OCI-LY7 (cell line): Measurements from ENCODE around the gene RSPH6A. TPM values are rescaled to one million over a fixed set of nuclear protein-coding genes. Genes with fewer than 3 reads are reported as not detected.

Experiments
- BruUV-seq: library from RNA; stranded (reverse); fragments of 400-500 nt; replicated peaks from 2 replicates; lab custom pipeline; 2021; lab: Mats Ljungman, UMichigan
- CTCF ChIA-PET: fragments of 300-600 bp; sonication (Branson Sonifier 250); formaldehyde crosslinking; loops from one replicate; lab custom pipeline; 2022; ENCODE audit warnings: antibody characterized with exemption; ENCODE audit not compliant: unreplicated experiment; lab: Charles Lee
- POLR2A ChIA-PET: fragments of 300-600 bp; sonication (Branson Sonifier 250); formaldehyde crosslinking; loops from one replicate; lab custom pipeline; 2022; ENCODE audit warnings: antibody characterized with exemption; lab: Charles Lee
- DNase-seq: peaks from one replicate; pipeline ENCODE4 v3.0.0-alpha.2; 2015; ENCODE audit warnings: low spot score
- H2AFZ ChIP-seq: fragments of 200-600 bp; sonication (generic), shearing (Covaris generic); 2 replicates; pipeline ENCODE4 v1.6.1; 2014; ENCODE audit warnings: mild to moderate bottlenecking, antibody characterized with exemption, low read length, moderate library complexity
- H3K27ac ChIP-seq: fragments of 200-600 bp; sonication (generic); 2 replicates; pipeline ENCODE4 v1.5.1; 2014; ENCODE audit warnings: mixed run types, low read depth, mild to moderate bottlenecking, moderate library complexity, low read length, inconsistent platforms; ENCODE audit not compliant: poor library complexity, severe bottlenecking
- H3K36me3 ChIP-seq: fragments of 200-600 bp; sonication (generic); 2 replicates; pipeline ENCODE4 v1.6.1; 2014; ENCODE audit warnings: mild to moderate bottlenecking, antibody characterized with exemption, low read length, moderate library complexity, mixed read lengths; ENCODE audit not compliant: insufficient read depth
- H3K4me1 ChIP-seq: fragments of 200-600 bp; sonication (generic); 2 replicates; pipeline ENCODE4 v1.5.1; 2014; ENCODE audit warnings: mild to moderate bottlenecking, low read length; ENCODE audit not compliant: insufficient read depth, poor library complexity, severe bottlenecking
- H3K4me2 ChIP-seq: fragments of 200-600 bp; sonication (generic); 2 replicates; pipeline ENCODE4 v1.6.1; 2014; ENCODE audit warnings: mild to moderate bottlenecking, low read length
- H3K4me3 ChIP-seq: fragments of 200-600 bp; sonication (generic); 2 replicates; pipeline ENCODE4 v1.5.1; 2014; ENCODE audit warnings: mild to moderate bottlenecking, low read depth, low read length; ENCODE audit not compliant: poor library complexity, severe bottlenecking
- H3K79me2 ChIP-seq: fragments of 200-600 bp; sonication (generic); 2 replicates; pipeline ENCODE4 v1.6.1; 2016; ENCODE audit warnings: low read depth, mild to moderate bottlenecking, low read length, moderate library complexity, mixed read lengths; ENCODE audit not compliant: insufficient read depth
- H3K9me2 ChIP-seq: fragments of 200-600 bp; sonication (generic); 2 replicates; pipeline ENCODE4 v1.6.1; 2016; ENCODE audit warnings: mild to moderate bottlenecking, low read length, mixed read lengths; ENCODE audit not compliant: insufficient read depth
- H3K9me3 ChIP-seq: fragments of 200-600 bp; sonication (generic); 2 replicates; pipeline ENCODE4 v1.6.1; 2014; ENCODE audit warnings: mild to moderate bottlenecking, mixed run types, low read length, mixed read lengths
- H4K20me1 ChIP-seq: fragments of 200-600 bp; sonication (generic); 2 replicates; pipeline ENCODE4 v1.6.1; 2014; ENCODE audit warnings: mild to moderate bottlenecking, antibody characterized with exemption, low read length, moderate library complexity, mixed read lengths; ENCODE audit not compliant: insufficient read depth
- EZH2phosphoT487 ChIP-seq: fragments of 200-600 bp; sonication (generic); IDR thresholded peaks from 2 replicates; pipeline ENCODE4 v1.6.1; 2018; ENCODE audit warnings: low read depth, borderline replicate concordance, mild to moderate bottlenecking, mixed run types, antibody characterized with exemption, low read length, moderate library complexity, mixed read lengths
- intact Hi-C: fragments of 100-400 bp; cut with micrococcal nuclease; formaldehyde crosslinking; loops from one replicate; pipeline ENCODE4 v1.10.0; 2022; ENCODE audit not compliant: unreplicated experiment
- total RNA-seq, 2 experiments: library from RNA; depleted of rRNA in 1 of 2; stranded (reverse); fragments of >200 nt in 1 of 2; shearing (Covaris generic) in 1 of 2; gene quantifications; 2 replicates each; pipeline ENCODE4 v1.2.3, GENCODE V29; 2014 to 2022
- TF ChIP-seq, protein P1 (sequence below): fragments of 200-600 bp; sonication (generic); conservative IDR thresholded peaks from 2 replicates; pipeline ENCODE4 v1.5.1; 2014; ENCODE audit warnings: mild to moderate bottlenecking, antibody characterized with exemption, low read length, moderate library complexity, mixed read lengths

The RSPH6A gene
- total RNA-seq, 2 experiments from 2014 or later = 0.16 to 0.72 TPM

DNA sequence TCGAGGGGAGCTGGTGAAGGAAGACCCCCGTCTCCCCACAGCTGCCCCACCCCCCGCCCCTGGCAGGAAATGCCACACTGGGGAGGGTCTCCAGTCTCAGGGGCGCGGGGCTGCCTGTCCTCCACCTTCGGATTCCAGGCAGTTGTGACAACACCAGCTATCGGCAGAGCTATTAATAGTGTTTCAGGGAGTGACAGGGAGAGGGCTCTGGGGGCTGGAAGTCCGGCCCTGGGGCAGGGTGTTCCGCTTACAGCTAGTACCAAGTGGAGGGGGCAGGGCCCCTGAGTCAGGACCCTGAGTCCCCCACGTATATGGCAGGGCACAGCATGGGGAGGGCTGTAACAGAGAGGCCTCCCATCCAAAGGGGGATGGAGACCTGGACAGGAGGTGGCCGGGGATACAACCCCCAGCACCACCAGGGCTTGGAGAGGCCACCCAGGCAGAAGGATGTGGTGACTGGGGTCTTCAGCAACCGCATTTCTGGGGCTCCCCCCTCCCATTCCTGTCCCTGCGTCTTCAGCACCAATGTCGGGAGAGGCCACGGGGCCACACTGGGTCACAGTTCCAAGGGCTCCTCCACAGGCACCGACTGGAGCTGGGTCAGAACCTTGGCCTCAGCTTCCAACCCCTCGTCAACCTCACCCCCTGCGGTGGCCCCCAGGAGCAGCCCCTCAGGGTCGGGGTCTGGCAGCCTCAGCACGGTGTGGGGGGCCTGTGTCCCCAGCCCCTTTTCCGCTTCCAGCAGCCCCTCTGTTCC lies 50.0 kb downstream of the RSPH6A start:
- ChIA-PET CTCF (no interaction called here), POLR2A (interaction anchor here (0.6 kb wide), 1 partner anchor 913 kb away, joined by 3 read pairs; no protein-coding TSS in a partner anchor)
- BruUV-seq = no TSS peak
- no peaks in the 10 kb centered on the region for H3K79me2 ChIP-seq
- H3K4me3 ChIP-seq = no peak overlapping the region
- no peak for TF ChIP-seq EZH2phosphoT487
- TF ChIP-seq, protein P1, sequence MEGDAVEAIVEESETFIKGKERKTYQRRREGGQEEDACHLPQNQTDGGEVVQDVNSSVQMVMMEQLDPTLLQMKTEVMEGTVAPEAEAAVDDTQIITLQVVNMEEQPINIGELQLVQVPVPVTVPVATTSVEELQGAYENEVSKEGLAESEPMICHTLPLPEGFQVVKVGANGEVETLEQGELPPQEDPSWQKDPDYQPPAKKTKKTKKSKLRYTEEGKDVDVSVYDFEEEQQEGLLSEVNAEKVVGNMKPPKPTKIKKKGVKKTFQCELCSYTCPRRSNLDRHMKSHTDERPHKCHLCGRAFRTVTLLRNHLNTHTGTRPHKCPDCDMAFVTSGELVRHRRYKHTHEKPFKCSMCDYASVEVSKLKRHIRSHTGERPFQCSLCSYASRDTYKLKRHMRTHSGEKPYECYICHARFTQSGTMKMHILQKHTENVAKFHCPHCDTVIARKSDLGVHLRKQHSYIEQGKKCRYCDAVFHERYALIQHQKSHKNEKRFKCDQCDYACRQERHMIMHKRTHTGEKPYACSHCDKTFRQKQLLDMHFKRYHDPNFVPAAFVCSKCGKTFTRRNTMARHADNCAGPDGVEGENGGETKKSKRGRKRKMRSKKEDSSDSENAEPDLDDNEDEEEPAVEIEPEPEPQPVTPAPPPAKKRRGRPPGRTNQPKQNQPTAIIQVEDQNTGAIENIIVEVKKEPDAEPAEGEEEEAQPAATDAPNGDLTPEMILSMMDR = no peak
- H4K20me1 ChIP-seq = no peaks in the 10 kb centered on the region
- H3K36me3 ChIP-seq = no peaks in the 10 kb centered on the region
- H3K9me2 ChIP-seq = no peaks in the 10 kb centered on the region
- no peak for DNase-seq
- H3K4me1 ChIP-seq = peaks cover 10% of the 10 kb centered on the region
- no peak overlapping the region for H3K4me2 ChIP-seq
- intact Hi-C loops = no loop called here
- H3K27ac ChIP-seq = no peak overlapping the region
- H3K9me3 ChIP-seq = no peaks in the 10 kb centered on the region
- no peak overlapping the region for H2AFZ ChIP-seq

DNA sequence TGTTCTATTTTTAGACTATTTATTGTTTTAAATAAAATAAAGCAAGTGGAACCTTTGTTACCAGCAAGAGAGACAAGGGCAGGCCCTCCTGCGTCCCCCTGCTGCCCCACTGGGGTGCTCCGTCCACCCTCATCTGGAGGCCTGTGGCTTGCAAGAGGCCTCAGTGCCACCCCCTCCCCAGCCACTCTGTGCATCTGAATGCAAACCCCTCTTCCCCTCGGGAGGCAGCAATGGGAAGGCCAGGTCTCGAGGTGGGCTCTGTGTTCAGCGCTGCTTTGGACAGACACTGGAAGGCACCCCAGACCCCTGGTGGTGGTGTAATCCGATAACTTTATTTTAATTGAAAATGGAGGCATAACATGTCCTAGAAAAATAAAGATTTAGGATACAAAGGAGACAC lies 50.6 kb downstream of the RSPH6A start:
- CTCF ChIA-PET = no interaction called here
- POLR2A ChIA-PET = no interaction called here

More for the DNA sequence above, 50.6 kb downstream of the RSPH6A start:
- H3K4me2 ChIP-seq = no peak overlapping the region
- H3K4me3 ChIP-seq = no peak overlapping the region
- H3K9me2 ChIP-seq = no peaks in the 10 kb centered on the region
- no peaks in the 10 kb centered on the region for H3K9me3 ChIP-seq
- no peak overlapping the region for H3K27ac ChIP-seq
- H4K20me1 ChIP-seq = no peaks in the 10 kb centered on the region
- intact Hi-C loops = no loop called here
- no peak overlapping the region for H2AFZ ChIP-seq
- no peaks in the 10 kb centered on the region for H3K79me2 ChIP-seq
- DNase-seq = no peak
- TF ChIP-seq EZH2phosphoT487 = no peak
- TF ChIP-seq, protein P1 = no peak
- no TSS peak for BruUV-seq
- no peaks in the 10 kb centered on the region for H3K36me3 ChIP-seq
- H3K4me1 ChIP-seq = peaks cover 7% of the 10 kb centered on the region
